GM12891 (cell line): Measurements from ENCODE around the gene ZNF474.

ENCODE experiments used
- PAX5 ChIP-seq: IDR thresholded peaks from 2 replicates; pipeline ENCODE4 v1.6.1; 2011; ENCODE audit warnings: low read length, moderate library complexity, mild to moderate bottlenecking; ENCODE audit not compliant: insufficient read depth, severe bottlenecking
- POLR2A ChIP-seq: IDR thresholded peaks from 2 replicates; pipeline ENCODE4 v1.6.1; 2011; ENCODE audit warnings: low read depth, low read length, control low read depth
- POLR2AphosphoS5 ChIP-seq: IDR thresholded peaks from 2 replicates; pipeline ENCODE4 v1.6.1; 2011; ENCODE audit warnings: low read depth, low read length, control low read depth
- POU2F2 ChIP-seq: IDR thresholded peaks from 2 replicates; pipeline ENCODE4 v1.6.1; 2011; ENCODE audit warnings: low read depth, mild to moderate bottlenecking, control low read depth, low read length, moderate library complexity
- SPI1 ChIP-seq: IDR thresholded peaks from 2 replicates; pipeline ENCODE4 v1.6.1; 2011; ENCODE audit warnings: low read depth, low read length, control low read depth
- TAF1 ChIP-seq: IDR thresholded peaks from 2 replicates; pipeline ENCODE4 v1.6.1; 2011; ENCODE audit warnings: low read depth, low read length, control low read depth

GRCh38 chr5:122183788-122184170 lies 54.4 kb downstream of the ZNF474 start:
- TF ChIP-seq TAF1 = no peak
- no peak for TF ChIP-seq POLR2A
- TF ChIP-seq POU2F2 = no peak
- TF ChIP-seq POLR2AphosphoS5 = no peak
- TF ChIP-seq PAX5 = no peak
- no peak for TF ChIP-seq SPI1
